H1 (cell line): ENCODE results near the gene SPG7. TPM values are rescaled to one million over a fixed set of nuclear protein-coding genes. Genes with fewer than 3 reads are reported as not detected.

Source experiments
- BCL11A ChIP-seq, 2 experiments: IDR thresholded peaks; one replicate each; pipeline ENCODE4 v1.6.1; 2011; ENCODE audit warnings: low read depth in 2 of 2, low read length in 2 of 2, mild to moderate bottlenecking in 2 of 2
- CBX5 ChIP-seq: fragments of 300-800, 300-1000 bp; sonication (generic); IDR thresholded peaks from 2 replicates; pipeline ENCODE4 v1.7.1; 2016; ENCODE audit warnings: antibody characterized with exemption, low read length, low read depth
- CEBPB ChIP-seq: IDR thresholded peaks from 2 replicates; pipeline ENCODE4 v1.6.1; 2012; ENCODE audit warnings: low read depth, low read length
- CHD1 ChIP-seq: IDR thresholded peaks from 2 replicates; pipeline ENCODE4 v1.6.1; 2012; ENCODE audit warnings: low read depth, low read length, improper control_type of control experiment
- CHD2 ChIP-seq: IDR thresholded peaks from 2 replicates; pipeline ENCODE4 v1.6.1; 2012; ENCODE audit warnings: low read length, improper control_type of control experiment
- CREB1 ChIP-seq: IDR thresholded peaks from 2 replicates; pipeline ENCODE4 v1.6.1; 2012; ENCODE audit warnings: inconsistent platforms
- EP300 ChIP-seq, 2 experiments: IDR thresholded peaks; 1 replicate in 1 of 2; 2 replicates in 1 of 2; pipeline ENCODE4 v1.6.1; 2011 to 2012; ENCODE audit warnings: low read depth in 2 of 2, low read length in 2 of 2, mild to moderate bottlenecking in 2 of 2, borderline replicate concordance in 1 of 2, inconsistent platforms in 1 of 2, moderate library complexity in 1 of 2
- FOSL1 ChIP-seq: IDR thresholded peaks from 2 replicates; pipeline ENCODE4 v1.6.1; 2011; ENCODE audit warnings: mild to moderate bottlenecking, low read depth, low read length, moderate library complexity; ENCODE audit not compliant: insufficient read depth
- NANOG ChIP-seq: IDR thresholded peaks from 2 replicates; pipeline ENCODE4 v1.6.1; 2011; ENCODE audit warnings: low read length, low read depth, mild to moderate bottlenecking, inconsistent platforms; ENCODE audit not compliant: insufficient read depth, poor library complexity, severe bottlenecking
- RBBP5 ChIP-seq: IDR thresholded peaks from 2 replicates; pipeline ENCODE4 v1.7.1; 2012; ENCODE audit warnings: low read depth, mild to moderate bottlenecking, inconsistent platforms, low read length, moderate library complexity, borderline replicate concordance
- RXRA ChIP-seq: IDR thresholded peaks from 2 replicates; pipeline ENCODE4 v1.6.1; 2011; ENCODE audit warnings: low read depth, mild to moderate bottlenecking, low read length, moderate library complexity; ENCODE audit not compliant: insufficient read depth
- SIN3A ChIP-seq, 2 experiments: IDR thresholded peaks in 1 of 2; conservative IDR thresholded peaks in 1 of 2; 2 replicates each; pipeline ENCODE4 v1.6.1; 2011 to 2012; ENCODE audit warnings: low read length in 2 of 2, improper control_type of control experiment in 1 of 2, low read depth in 1 of 2, mild to moderate bottlenecking in 1 of 2
- SIX5 ChIP-seq: IDR thresholded peaks from 2 replicates; pipeline ENCODE4 v1.6.1; 2011; ENCODE audit warnings: mild to moderate bottlenecking, low read depth, low read length
- SP2 ChIP-seq: IDR thresholded peaks from 2 replicates; pipeline ENCODE4 v1.6.1; 2012; ENCODE audit warnings: mild to moderate bottlenecking, low read length, inconsistent platforms
- TCF12 ChIP-seq: IDR thresholded peaks from 2 replicates; pipeline ENCODE4 v1.6.1; 2011; ENCODE audit warnings: low read depth, mild to moderate bottlenecking, low read length
- YY1 ChIP-seq: IDR thresholded peaks from 2 replicates; pipeline ENCODE4 v1.6.1; 2011; ENCODE audit warnings: low read depth, mild to moderate bottlenecking, low read length
- ZNF274 ChIP-seq: IDR thresholded peaks from 2 replicates; pipeline ENCODE4 v1.7.0; 2012; ENCODE audit warnings: low read length, borderline replicate concordance; ENCODE audit errors: extremely low read depth
- polyA plus RNA-seq, 7 experiments: library from polyadenylated mRNA; depleted of rRNA in 3 of 7; stranded (reverse) in 5 of 7; unstranded in 2 of 7; fragments of >200 nt in 5 of 7; fragments of 200-250 nt in 2 of 7; gene quantifications; 1 replicate in 5 of 7; 2 replicates in 1 of 7; 4 replicates in 1 of 7; pipeline versions ENCODE4 v1.2.1 to v1.2.3, GENCODE V29; 2011 to 2013; ENCODE audit warnings: missing spikeins in 2 of 7, mixed read lengths in 2 of 7
- total RNA-seq: library from RNA; stranded (reverse); fragmentation: NEBNext Ultra II Directional; extraction: Animal tissue kit (Norgen Biotek cat#: 25700); gene quantifications from 2 replicates; pipeline ENCODE4 v1.2.1, GENCODE V29; 2021
- TF ChIP-seq, protein P1 (sequence below): IDR thresholded peaks from 2 replicates; pipeline ENCODE4 v1.6.1; 2012; ENCODE audit warnings: inconsistent platforms
- TF ChIP-seq, protein P2 (sequence below): IDR thresholded peaks from 2 replicates; pipeline ENCODE4 v1.6.1; 2011; ENCODE audit warnings: low read length, improper control_type of control experiment
- TF ChIP-seq, protein P3 (sequence below), 3 experiments: IDR thresholded peaks; 1 replicate in 2 of 3; 2 replicates in 1 of 3; pipeline versions ENCODE4 v1.5.1 to v1.6.1; 2011; ENCODE audit warnings: low read length in 3 of 3, mild to moderate bottlenecking in 3 of 3, inconsistent platforms in 2 of 3, low read depth in 1 of 3, moderate library complexity in 1 of 3; ENCODE audit not compliant: insufficient read depth in 1 of 3; ENCODE audit errors: control extremely low read depth in 1 of 3

SPG7 gene
- total and polyA plus RNA-seq, 2 of the 8 experiments (the other 6 are each of a cell fraction or from before 2014, with no cell fraction given): 72.1 to 113 TPM

DNA sequence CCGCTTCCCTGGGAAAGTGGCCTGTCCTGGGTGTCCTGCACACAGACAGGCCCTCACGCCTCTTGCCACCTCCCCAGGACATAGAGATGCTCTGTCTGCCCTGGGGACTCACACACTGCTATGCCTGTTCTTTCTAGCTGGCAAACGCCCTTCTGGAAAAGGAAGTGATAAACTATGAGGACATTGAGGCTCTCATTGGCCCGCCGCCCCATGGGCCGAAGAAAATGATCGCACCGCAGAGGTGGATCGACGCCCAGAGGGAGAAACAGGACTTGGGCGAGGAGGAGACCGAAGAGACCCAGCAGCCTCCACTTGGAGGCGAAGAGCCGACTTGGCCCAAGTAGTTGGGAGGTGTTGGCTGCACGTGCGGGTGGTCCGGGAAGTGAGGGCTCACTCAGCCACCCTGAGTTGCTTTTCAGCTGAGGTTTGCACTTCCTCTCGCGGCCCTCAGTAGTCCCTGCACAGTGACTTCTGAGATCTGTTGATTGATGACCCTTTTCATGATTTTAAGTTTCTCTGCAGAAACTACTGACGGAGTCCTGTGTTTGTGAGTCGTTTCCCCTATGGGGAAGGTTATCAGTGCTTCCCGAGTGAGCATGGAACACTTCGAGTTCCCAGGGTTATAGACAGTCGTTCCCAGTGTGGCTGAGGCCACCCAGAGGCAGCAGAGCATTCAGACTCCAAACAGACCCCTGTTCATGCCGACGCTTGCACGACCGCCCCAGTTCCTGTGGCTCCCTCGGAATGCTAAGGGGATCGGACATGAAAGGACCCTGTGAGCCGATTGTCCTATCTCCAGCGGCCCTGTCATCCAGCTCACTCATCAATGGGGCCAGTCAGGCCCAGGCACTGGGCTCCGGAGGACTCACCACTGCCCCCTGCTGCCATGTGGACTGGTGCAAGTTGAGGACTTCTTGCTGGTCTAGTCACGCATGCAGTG lies 48.8 kb downstream of the SPG7 start (continued):
- no peak for TF ChIP-seq SP2
- TF ChIP-seq CEBPB: no peak
- TF ChIP-seq EP300 (IDR thresholded peaks at IDR 0.05; ENCODE audit: borderline replicate concordance in 1 of 2, low read depth in 2 of 2, low read length in 2 of 2): no peak
- no peak for TF ChIP-seq CHD2
- no peak for TF ChIP-seq CHD1
- TF ChIP-seq, protein P1, sequence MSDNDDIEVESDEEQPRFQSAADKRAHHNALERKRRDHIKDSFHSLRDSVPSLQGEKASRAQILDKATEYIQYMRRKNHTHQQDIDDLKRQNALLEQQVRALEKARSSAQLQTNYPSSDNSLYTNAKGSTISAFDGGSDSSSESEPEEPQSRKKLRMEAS: peak; percentile 31; the same call in 1 of the 2 replicates
- no peak for TF ChIP-seq FOSL1
- no peak for TF ChIP-seq NANOG
- TF ChIP-seq CREB1: peak; percentile 38
- no peak for TF ChIP-seq SIX5
- TF ChIP-seq CBX5: no peak
- no peak for TF ChIP-seq BCL11A (IDR thresholded peaks at IDR 0.05; ENCODE audit: low read depth in 2 of 2, low read length in 2 of 2)
- TF ChIP-seq, protein P2, sequence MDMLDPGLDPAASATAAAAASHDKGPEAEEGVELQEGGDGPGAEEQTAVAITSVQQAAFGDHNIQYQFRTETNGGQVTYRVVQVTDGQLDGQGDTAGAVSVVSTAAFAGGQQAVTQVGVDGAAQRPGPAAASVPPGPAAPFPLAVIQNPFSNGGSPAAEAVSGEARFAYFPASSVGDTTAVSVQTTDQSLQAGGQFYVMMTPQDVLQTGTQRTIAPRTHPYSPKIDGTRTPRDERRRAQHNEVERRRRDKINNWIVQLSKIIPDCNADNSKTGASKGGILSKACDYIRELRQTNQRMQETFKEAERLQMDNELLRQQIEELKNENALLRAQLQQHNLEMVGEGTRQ: 0 out of 2 replicates have a peak, but pooled peaks have one; percentile 7
- TF ChIP-seq RXRA: no peak
- no peak for TF ChIP-seq YY1
- TF ChIP-seq RBBP5: no peak
- no peak for TF ChIP-seq ZNF274
- TF ChIP-seq SIN3A (conservative IDR thresholded peaks at IDR 0.05 in 1 of 2, IDR thresholded peaks at IDR 0.05 in 1 of 2; ENCODE audit: low read depth in 1 of 2, low read length in 2 of 2): no peak; a peak in 1 of 4 replicates
- TF ChIP-seq, protein P3, sequence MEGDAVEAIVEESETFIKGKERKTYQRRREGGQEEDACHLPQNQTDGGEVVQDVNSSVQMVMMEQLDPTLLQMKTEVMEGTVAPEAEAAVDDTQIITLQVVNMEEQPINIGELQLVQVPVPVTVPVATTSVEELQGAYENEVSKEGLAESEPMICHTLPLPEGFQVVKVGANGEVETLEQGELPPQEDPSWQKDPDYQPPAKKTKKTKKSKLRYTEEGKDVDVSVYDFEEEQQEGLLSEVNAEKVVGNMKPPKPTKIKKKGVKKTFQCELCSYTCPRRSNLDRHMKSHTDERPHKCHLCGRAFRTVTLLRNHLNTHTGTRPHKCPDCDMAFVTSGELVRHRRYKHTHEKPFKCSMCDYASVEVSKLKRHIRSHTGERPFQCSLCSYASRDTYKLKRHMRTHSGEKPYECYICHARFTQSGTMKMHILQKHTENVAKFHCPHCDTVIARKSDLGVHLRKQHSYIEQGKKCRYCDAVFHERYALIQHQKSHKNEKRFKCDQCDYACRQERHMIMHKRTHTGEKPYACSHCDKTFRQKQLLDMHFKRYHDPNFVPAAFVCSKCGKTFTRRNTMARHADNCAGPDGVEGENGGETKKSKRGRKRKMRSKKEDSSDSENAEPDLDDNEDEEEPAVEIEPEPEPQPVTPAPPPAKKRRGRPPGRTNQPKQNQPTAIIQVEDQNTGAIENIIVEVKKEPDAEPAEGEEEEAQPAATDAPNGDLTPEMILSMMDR (IDR thresholded peaks at IDR 0.05; ENCODE audit: control extremely low read depth in 1 of 3, insufficient read depth in 1 of 3, low read depth in 1 of 3, low read length in 3 of 3): peak; percentile 81 to 96 (median 93)
- TF ChIP-seq TCF12: no peak
